Tibial nerve (tissue), 3 donors: ENCODE measurements around the gene HMGCL.
"Not testable (repeated sequence)": the region's sequence is repeated elsewhere in the genome, so short reads cannot be mapped to it uniquely, and the experiment has no call there.

Experiments
- POLR2A ChIP-seq, 2 donors: fragments of 450-650 bp; IDR thresholded peaks; one replicate each; pipeline ENCODE4 v1.6.1; 2017; ENCODE audit warnings: antibody characterized with exemption in 2 of 2, mild to moderate bottlenecking in 2 of 2, moderate library complexity in 2 of 2
- TF ChIP-seq, protein P1 (sequence below), 5 experiments: fragments of 200-600 bp in 3 of 5; fragments of 450-650 bp in 2 of 5; sonication (generic) in 3 of 5; IDR thresholded peaks; one replicate each; pipeline ENCODE4 v1.5.1; 2016 to 2019; ENCODE audit warnings: antibody characterized with exemption in 5 of 5, mild to moderate bottlenecking in 3 of 5, moderate library complexity in 2 of 5

GRCh38 chr1:23826590-23826989 is 1.4 kb upstream of the HMGCL start:
- TF ChIP-seq, protein P1, sequence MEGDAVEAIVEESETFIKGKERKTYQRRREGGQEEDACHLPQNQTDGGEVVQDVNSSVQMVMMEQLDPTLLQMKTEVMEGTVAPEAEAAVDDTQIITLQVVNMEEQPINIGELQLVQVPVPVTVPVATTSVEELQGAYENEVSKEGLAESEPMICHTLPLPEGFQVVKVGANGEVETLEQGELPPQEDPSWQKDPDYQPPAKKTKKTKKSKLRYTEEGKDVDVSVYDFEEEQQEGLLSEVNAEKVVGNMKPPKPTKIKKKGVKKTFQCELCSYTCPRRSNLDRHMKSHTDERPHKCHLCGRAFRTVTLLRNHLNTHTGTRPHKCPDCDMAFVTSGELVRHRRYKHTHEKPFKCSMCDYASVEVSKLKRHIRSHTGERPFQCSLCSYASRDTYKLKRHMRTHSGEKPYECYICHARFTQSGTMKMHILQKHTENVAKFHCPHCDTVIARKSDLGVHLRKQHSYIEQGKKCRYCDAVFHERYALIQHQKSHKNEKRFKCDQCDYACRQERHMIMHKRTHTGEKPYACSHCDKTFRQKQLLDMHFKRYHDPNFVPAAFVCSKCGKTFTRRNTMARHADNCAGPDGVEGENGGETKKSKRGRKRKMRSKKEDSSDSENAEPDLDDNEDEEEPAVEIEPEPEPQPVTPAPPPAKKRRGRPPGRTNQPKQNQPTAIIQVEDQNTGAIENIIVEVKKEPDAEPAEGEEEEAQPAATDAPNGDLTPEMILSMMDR (IDR thresholded peaks at IDR 0.05): not testable (repeated sequence)
- TF ChIP-seq POLR2A (IDR thresholded peaks at IDR 0.05): not testable (repeated sequence)
